Stimulated activated CD4-positive, alpha-beta T cell treated with anti-CD3 and anti-CD28 coated beads, TNF-alpha, amount 100 ng/mL, for 48 hours (primary cell): ENCODE measurements around the gene DDX39B.

Experiments
- DNase-seq, 3 donors: peaks; one replicate each; pipeline ENCODE4 v3.0.0-alpha.2; 2020; ENCODE audit warnings: low read depth in 3 of 3

DDX39B gene

DNA sequence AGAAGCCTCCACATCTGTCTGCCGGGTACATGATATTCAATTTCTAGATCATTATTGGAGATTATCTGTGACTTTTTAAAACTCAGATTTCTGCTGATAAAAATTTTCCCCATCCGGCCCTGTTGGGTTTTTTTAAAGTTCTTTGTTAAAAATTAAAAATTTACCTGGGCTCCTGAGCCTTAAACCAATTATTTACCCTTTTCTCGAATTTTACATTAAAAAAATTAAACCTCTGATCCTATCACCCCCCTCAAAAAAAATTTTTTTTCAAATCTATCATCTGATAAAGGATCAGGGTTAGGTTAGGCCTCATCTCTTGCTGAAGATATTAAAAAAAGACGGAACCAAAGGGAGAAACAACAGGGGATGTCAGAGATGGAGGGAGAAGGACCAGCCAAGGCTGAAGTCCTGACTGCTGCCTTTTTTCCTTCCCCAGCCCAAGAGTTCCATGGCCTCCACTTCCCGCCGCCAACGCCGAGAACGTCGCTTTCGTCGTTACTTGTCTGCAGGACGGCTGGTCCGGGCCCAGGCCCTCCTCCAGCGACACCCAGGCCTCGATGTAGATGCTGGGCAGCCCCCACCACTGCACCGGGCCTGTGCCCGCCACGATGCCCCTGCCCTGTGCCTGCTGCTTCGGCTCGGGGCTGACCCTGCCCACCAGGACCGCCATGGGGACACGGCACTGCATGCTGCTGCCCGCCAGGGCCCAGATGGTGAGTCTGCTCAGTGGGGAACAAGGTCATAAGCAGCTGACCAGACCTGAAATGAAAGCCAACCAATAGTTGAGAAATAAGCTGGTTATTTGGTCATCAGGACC, 6.1 kb upstream of the DDX39B start:
- DNase-seq: no peak

DNA sequence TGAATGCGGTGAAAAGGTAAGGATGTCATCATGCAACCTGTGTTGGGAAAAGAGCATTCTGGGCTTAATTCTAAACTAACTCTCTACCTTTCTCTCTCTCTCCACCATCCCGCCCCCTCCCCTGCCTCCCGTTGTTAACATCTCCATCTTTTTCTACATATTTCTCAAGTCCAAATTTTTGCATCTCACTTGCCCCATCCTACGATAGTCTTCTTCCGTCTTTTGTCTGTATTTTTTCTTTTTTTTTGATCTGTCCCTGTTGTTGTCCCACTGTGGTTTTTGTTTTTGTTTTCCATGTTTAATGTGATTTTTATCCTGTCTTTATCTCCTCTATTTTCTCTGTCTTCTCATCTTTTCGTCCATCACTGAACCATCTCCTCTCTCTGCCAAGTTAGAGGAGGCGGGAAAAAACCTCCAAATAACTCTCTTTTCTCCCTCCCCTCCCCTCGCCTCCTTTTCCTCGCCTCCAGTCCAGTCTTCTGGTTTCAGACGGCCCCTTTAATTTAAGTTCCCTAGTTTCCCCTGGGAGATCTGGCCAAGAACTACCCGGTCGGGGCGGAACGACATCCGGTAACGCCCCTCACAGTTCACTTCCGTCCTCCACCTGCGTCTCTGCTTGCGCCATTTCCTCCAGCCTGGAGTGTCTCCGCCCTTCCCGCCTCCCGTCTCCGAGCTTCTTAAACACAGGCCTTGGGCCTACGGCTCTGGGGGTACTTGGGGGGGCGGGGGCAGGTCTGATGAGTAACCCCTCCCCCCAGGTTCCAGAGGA, 5.3 kb upstream of the DDX39B start, which contains the start of gene NFKBIL1:
TSS of gene NFKBIL1 (plus strand) at position 651 of the 769 bp plus-strand sequence. CDS start at position 738, 87 bp downstream.
- DNase-seq: peak; percentile 82 to 92 (median 88)

DNA sequence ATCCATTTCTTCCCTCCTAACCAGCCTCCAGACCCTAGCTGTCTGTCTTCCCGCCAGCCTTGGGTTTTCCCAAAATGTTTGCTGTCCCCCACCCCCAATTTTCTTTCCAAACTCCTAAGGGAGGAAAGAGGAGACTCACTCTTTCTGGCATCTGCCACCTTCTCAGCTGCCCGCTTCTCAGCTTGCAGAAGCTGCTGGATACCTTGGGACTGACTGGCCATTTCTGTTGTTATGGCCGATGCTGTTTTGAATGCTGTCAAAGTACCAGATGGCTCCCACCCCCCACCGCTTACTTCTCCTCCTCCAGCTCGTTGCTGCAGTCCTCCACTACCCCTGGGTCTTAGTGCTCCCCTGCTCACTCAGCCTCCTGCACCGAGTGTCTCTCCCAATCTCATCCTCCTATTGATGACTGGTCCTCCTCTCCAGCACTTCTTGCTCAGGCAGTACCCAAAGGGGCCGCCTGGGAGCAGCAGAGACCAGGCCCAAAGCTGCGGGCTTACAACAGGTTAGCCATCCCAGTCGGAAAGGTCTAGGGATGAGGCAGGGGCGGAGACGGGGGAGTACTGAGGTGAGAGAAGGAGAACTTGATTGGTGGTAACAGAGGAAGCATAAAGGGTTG, 4.6 kb upstream of the DDX39B start, which contains the start of gene ATP6V1G2:
TSS of gene ATP6V1G2 (minus strand) at position 270 of the 619 bp plus-strand sequence. CDS start at position 221, 49 bp downstream.
- peak; percentile 73 to 89 (median 81) for DNase-seq

DNA sequence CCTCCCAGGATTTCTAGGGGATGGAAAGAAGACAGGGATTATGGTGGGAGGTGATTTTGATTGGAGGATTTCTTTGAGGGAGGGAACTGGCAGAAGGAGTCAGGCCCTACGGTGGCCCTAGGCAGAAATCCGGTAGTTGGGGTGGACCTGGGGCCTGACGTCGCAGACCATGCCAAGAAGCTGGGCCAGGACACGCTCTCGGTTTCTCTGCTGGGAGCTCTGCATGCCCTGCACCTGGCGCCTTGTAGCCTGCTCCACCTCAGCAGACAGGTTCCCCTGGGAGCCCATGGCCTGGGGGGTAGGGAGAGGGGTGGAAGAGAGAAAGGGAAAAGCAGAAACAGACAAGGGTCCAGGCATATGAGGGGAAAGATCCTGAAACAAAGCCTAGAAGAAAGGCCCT, 3.5 kb upstream of the DDX39B start:
- no peak for DNase-seq

- no peak for DNase-seq
Measured at GRCh38 chr6:31544676-31545075, 2.9 kb upstream of the DDX39B start.

- DNase-seq: no peak
Measured at GRCh38 chr6:31543639-31544038, 1.8 kb upstream of the DDX39B start.

- DNase-seq: peak in 2 of 3 donors; percentile 34 to 56
Measured at GRCh38 chr6:31541059-31541657, 645 bp downstream of the DDX39B start.

DNA sequence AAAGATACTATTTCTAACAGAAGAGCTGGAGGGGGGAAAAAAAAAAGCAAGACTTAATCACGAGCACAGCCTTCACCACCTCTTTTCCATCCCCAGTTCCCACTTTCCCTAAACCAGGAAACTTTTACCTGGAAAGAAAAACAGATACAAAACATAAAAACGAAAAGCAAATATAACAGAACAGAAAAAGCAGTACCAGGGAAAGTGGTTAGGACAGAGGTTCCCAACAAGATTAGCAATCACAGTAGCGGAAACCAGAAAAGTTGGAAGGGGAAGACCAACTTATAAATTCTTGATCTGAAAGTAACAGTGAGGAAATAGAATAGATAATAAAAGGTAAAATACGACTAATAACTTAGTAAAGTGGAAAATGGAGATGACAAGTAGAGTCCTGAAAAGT, 1.2 kb downstream of the DDX39B start:
- DNase-seq: no peak

GRCh38 chr6:31538805-31539400, 2.9 kb downstream of the DDX39B start:
- DNase-seq: no peak

GRCh38 chr6:31535538-31536324, 6.1 kb downstream of the DDX39B start:
- no peak for DNase-seq

GRCh38 chr6:31534521-31535040, 7.2 kb downstream of the DDX39B start:
- no peak for DNase-seq

DNA sequence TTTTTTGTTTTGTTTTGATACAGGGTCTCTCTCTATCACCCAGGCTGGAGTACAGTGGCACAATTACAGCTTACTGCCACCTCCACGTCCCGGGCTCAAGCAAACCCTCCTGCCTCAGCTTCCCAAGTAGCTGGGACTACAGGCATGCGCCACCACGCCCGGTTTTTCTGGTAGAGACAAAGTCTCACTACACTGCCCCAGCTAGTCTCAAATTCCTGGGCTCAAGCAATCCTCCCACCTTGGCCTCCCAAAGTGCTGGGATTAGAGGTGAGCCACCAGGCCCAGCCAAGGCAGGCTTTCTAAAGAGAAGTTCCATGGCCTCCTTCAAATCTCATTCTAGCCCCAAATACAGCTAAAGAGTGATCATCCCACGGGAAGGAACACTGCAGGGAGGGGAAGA, 7.8 kb downstream of the DDX39B start:
- no peak for DNase-seq

- DNase-seq: no peak
Measured at GRCh38 chr6:31533455-31533841, 8.4 kb downstream of the DDX39B start.

DNA sequence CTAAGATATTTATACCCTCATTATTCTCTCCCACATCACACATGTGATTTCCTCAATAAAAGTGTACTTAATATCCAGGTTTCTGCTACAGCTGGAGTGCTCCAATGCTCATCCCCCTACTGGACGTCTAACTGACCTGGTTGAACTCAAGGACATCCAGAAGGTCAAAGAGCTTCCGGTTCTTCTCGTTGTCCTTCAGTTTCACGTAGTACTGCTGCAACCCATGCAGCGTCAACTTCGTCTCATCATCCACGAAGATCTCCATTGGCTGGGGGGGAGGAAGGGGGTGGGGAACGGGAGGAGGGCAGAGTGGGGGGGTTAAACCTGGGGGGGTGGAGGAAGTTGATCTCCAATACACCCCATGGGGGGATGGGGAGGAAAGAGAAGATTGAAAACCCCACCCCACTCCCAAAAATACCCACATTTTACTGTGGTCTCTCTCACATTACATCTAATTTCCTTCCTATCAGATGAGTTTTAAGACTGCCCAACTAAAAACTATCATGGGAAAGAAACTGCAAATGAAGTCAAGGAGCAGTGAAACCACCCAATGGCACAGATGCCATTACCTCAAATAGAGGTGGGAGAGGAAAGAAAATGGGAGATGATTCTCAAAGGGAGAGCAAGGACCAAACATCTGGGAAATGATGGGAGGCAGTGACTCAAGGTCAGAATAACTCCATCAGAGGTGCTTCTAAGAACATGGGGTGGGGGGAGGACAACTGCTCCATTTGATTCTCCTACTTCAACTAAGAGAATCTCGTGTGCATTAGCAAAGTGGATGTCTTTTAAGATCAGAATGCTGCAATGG, 9.0 kb downstream of the DDX39B start:
- DNase-seq: no peak

GRCh38 chr6:31531771-31532643, 9.8 kb downstream of the DDX39B start:
- no peak for DNase-seq

- DNase-seq: no peak
Measured at GRCh38 chr6:31531162-31531561, 10.6 kb downstream of the DDX39B start.

DNA sequence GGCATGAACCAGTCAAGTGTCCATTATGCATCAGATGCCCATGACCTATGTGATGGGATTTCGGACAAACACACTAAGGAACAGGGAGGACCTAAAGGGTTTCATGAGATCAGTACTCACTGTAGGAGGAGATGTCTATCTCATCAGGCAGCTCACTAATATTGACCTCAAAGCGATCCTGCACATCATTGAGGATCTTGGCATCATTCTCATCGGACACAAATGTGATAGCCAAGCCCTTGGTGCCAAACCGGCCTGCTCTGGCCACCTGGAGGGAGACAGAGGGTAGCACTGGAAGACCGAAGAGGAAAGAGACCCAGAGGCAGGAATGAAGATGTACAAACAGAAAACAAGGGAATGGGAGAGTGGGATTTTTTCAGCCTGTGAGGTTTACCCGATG, 11.1 kb downstream of the DDX39B start:
- DNase-seq: no peak

DNA sequence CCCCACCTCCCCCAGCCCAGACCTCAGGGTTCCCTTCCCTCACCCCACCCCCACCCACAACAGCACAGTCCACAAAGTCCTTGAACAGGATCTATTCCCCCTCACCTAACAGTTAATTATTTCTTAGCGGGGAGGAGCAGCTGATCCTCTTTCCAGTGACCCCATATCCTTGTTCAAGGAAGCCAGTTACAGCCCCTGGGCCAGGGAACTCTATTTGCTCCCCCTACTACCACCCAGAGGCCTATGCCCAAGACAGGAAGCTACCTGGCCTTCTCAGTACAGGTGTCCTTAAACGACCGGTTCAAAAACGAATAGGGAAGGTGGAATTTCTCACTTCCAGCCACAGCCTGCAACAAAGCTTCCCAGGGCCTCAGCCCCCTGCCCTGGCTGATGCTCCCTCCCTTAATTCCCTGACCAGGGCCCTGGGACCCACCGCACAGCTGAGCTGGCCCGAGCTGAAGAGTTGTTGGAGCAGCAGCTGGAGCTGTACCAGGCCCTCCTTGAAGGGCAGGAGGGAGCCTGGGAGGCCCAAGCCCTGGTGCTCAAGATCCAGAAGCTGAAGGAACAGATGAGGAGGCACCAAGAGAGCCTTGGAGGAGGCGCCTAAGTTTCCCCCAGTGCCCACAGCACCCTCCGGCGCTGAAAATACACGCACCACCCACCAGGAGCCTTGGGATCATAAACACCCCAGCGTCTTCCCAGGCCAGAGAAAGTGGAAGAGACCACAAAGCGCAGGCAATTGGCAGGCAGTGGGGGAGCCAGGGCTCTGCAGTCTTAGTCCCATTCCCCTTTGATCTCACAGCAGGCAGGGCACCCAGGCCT, 12.3 kb downstream of the DDX39B start:
- no peak for DNase-seq
